Measurements from ENCODE around the gene SLAMF6. TPM values are rescaled to one million over a fixed set of nuclear protein-coding genes. Genes with fewer than 3 reads are reported as not detected.

Gene SLAMF6
- total RNA-seq, 1 donor from 2014 or later: not detected

GRCh38 chr1:160542303-160542945 lies 19.4 kb upstream of the SLAMF6 start:
- Mint-ChIP-seq H3K27ac (ENCODE audit: unreplicated experiment) (no peak overlapping the region), H3K4me3 (ENCODE audit: unreplicated experiment) (no peak overlapping the region), H3K36me3 (ENCODE audit: unreplicated experiment) (no peaks in the 10 kb centered on the region), H3K27me3 (ENCODE audit: unreplicated experiment) (no peaks in the 10 kb centered on the region), H3K9me3 (ENCODE audit: unreplicated experiment) (no peaks in the 10 kb centered on the region), H3K4me1 (ENCODE audit: low read depth, unreplicated experiment) (peaks cover 5% of the 10 kb centered on the region)
- no peak for TF ChIP-seq CTCF (IDR thresholded peaks at IDR 0.05; ENCODE audit: partially characterized antibody, unreplicated experiment)
- DNase-seq: no peak

- Mint-ChIP-seq H3K36me3 (ENCODE audit: unreplicated experiment) (no peaks in the 10 kb centered on the region), H3K9me3 (ENCODE audit: unreplicated experiment) (no peaks in the 10 kb centered on the region), H3K4me1 (ENCODE audit: low read depth, unreplicated experiment) (peaks cover 2% of the 10 kb centered on the region), H3K4me3 (ENCODE audit: unreplicated experiment) (no peak overlapping the region), H3K27ac (ENCODE audit: unreplicated experiment) (no peak overlapping the region), H3K27me3 (ENCODE audit: unreplicated experiment) (no peaks in the 10 kb centered on the region)
- TF ChIP-seq CTCF (IDR thresholded peaks at IDR 0.05; ENCODE audit: partially characterized antibody, unreplicated experiment): no peak
- DNase-seq: no peak
Measured at GRCh38 chr1:160541622-160542302, 18.7 kb upstream of the SLAMF6 start.

GRCh38 chr1:160540859-160541233 lies 17.8 kb upstream of the SLAMF6 start:
- H3K4me3 Mint-ChIP-seq (ENCODE audit: unreplicated experiment): no peak overlapping the region
- H3K27me3 Mint-ChIP-seq (ENCODE audit: unreplicated experiment): no peaks in the 10 kb centered on the region
- no peaks in the 10 kb centered on the region for H3K4me1 Mint-ChIP-seq (ENCODE audit: low read depth, unreplicated experiment)
- TF ChIP-seq CTCF (IDR thresholded peaks at IDR 0.05; ENCODE audit: partially characterized antibody, unreplicated experiment): no peak
- H3K9me3 Mint-ChIP-seq (ENCODE audit: unreplicated experiment): no peaks in the 10 kb centered on the region
- DNase-seq: no peak
- peaks cover 6% of the 10 kb centered on the region for H3K36me3 Mint-ChIP-seq (ENCODE audit: unreplicated experiment)
- H3K27ac Mint-ChIP-seq (ENCODE audit: unreplicated experiment): no peak overlapping the region

GRCh38 chr1:160539990-160540858 lies 17.2 kb upstream of the SLAMF6 start:
- no peaks in the 10 kb centered on the region for H3K4me1 Mint-ChIP-seq (ENCODE audit: low read depth, unreplicated experiment)
- TF ChIP-seq CTCF (IDR thresholded peaks at IDR 0.05; ENCODE audit: partially characterized antibody, unreplicated experiment): no peak
- H3K36me3 Mint-ChIP-seq (ENCODE audit: unreplicated experiment): peaks cover 7% of the 10 kb centered on the region
- H3K27ac Mint-ChIP-seq (ENCODE audit: unreplicated experiment): no peak overlapping the region
- H3K9me3 Mint-ChIP-seq (ENCODE audit: unreplicated experiment): no peaks in the 10 kb centered on the region
- H3K4me3 Mint-ChIP-seq (ENCODE audit: unreplicated experiment): no peak overlapping the region
- H3K27me3 Mint-ChIP-seq (ENCODE audit: unreplicated experiment): no peaks in the 10 kb centered on the region
- no peak for DNase-seq

GRCh38 chr1:160539684-160539989 lies 16.6 kb upstream of the SLAMF6 start:
- Mint-ChIP-seq H3K27me3 (ENCODE audit: unreplicated experiment) (no peaks in the 10 kb centered on the region), H3K4me1 (ENCODE audit: low read depth, unreplicated experiment) (no peaks in the 10 kb centered on the region), H3K27ac (ENCODE audit: unreplicated experiment) (no peak overlapping the region), H3K4me3 (ENCODE audit: unreplicated experiment) (no peak overlapping the region), H3K36me3 (ENCODE audit: unreplicated experiment) (peaks cover 12% of the 10 kb centered on the region), H3K9me3 (ENCODE audit: unreplicated experiment) (no peaks in the 10 kb centered on the region)
- no peak for TF ChIP-seq CTCF (IDR thresholded peaks at IDR 0.05; ENCODE audit: partially characterized antibody, unreplicated experiment)
- DNase-seq: no peak
